Measurements from ENCODE around the gene NAALADL2.

DNA sequence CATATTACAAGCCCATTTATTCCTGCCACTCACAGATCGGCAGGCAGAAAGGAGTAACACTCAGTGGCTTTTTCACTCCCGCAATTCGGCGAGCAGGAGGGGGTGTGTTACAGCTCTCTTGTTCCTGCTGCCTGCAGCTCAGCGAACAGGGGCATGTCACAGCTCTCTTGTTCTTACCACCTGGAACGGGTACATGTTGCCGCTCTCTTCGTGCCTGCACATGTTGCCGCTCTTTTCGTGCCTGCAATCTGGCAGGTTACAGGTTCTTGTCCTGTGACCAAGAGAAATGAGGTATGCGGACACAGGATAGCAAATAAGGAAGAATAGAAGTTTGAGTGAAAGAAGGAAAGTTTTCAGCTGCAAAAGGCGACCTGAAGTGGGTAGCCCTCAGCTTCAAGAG lies 761.4 kb downstream of the NAALADL2 start:
- no peak for TF ChIP-seq EZH2 (IDR thresholded peaks at IDR 0.05)
- no peak for TF ChIP-seq POLR2AphosphoS5 (IDR thresholded peaks at IDR 0.05; ENCODE audit: borderline replicate concordance, low read depth, low read length)
